Limb (tissue), 2 donors: Measurements from ENCODE around the gene SPATA2L.
A peak's percentile ranks its signal among the peaks of the same experiment; 100 is the strongest.
"Not testable (repeated sequence)": the region's sequence is repeated elsewhere in the genome, so short reads cannot be mapped to it uniquely, and the experiment has no call there.

ENCODE experiments used
- DNase-seq, 2 donors: peaks; one replicate each; pipeline ENCODE4 v3.0.0-alpha.2; 2016; ENCODE audit errors: extremely low spot score in 2 of 2

The SPATA2L gene

GRCh38 chr16:89690392-89690901 is 11.1 kb downstream of the SPATA2L start:
- no peak for DNase-seq

GRCh38 chr16:89689621-89690020 is 11.9 kb downstream of the SPATA2L start:
- DNase-seq, result not testable (repeated sequence)

- DNase-seq, result no peak
These were observed 12.4 kb downstream of the SPATA2L start for GRCh38 chr16:89689142-89689541.

GRCh38 chr16:89688395-89688794 is 13.1 kb downstream of the SPATA2L start:
- no peak for DNase-seq

GRCh38 chr16:89687092-89687940 is 14.2 kb downstream of the SPATA2L start:
- no peak for DNase-seq

- DNase-seq, result peak; percentile 81 to 96
These were observed 14.9 kb downstream of the SPATA2L start, which contains the start of gene CDK10 for GRCh38 chr16:89686520-89687091. TSS of gene CDK10 (plus strand) at chr16:89686689. CDS start at chr16:89686711, 22 bp downstream.

- no peak for DNase-seq
These were observed 15.6 kb downstream of the SPATA2L start for GRCh38 chr16:89685916-89686315.

- DNase-seq, result no peak
These were observed 23.2 kb downstream of the SPATA2L start for GRCh38 chr16:89678258-89678657.

- DNase-seq, result no peak
These were observed 29.1 kb downstream of the SPATA2L start for GRCh38 chr16:89672177-89672941.

GRCh38 chr16:89671565-89671964 is 29.9 kb downstream of the SPATA2L start:
- not testable (repeated sequence) for DNase-seq

- DNase-seq, result no peak
These were observed 30.7 kb downstream of the SPATA2L start for GRCh38 chr16:89670496-89671431.

GRCh38 chr16:89669755-89670154 is 31.8 kb downstream of the SPATA2L start:
- no peak for DNase-seq

- DNase-seq, result no peak
These were observed 32.7 kb downstream of the SPATA2L start for GRCh38 chr16:89668790-89669158.

GRCh38 chr16:89667633-89668032 is 33.9 kb downstream of the SPATA2L start:
- DNase-seq, result no peak

GRCh38 chr16:89667000-89667399 is 34.5 kb downstream of the SPATA2L start:
- not testable (repeated sequence) for DNase-seq

GRCh38 chr16:89664238-89664637 is 37.3 kb downstream of the SPATA2L start:
- not testable (repeated sequence) for DNase-seq

GRCh38 chr16:89661215-89661614 is 40.3 kb downstream of the SPATA2L start:
- DNase-seq, result no peak

- no peak for DNase-seq
These were observed 41.4 kb downstream of the SPATA2L start for GRCh38 chr16:89660146-89660545.

- peak in 1 of 2 donors; percentile 48 for DNase-seq
These were observed 43.2 kb downstream of the SPATA2L start for GRCh38 chr16:89658221-89658879.
